Right lobe of liver (tissue), 6 donors: ENCODE measurements around the gene SORL1. TPM values are rescaled to one million over a fixed set of nuclear protein-coding genes. Genes with fewer than 3 reads are reported as not detected.

Experiments used
- ATAC-seq, 4 donors: fragments of 200-7000 bp; cut with Tn5 transposase; one replicate each; pipeline ENCODE4 v1.9.1; 2020; ENCODE audit warnings: mild to moderate bottlenecking in 4 of 4, moderate library complexity in 4 of 4
- DNase-seq, 3 donors: peaks; one replicate each; pipeline ENCODE4 v3.0.0-alpha.2; 2020
- H3K27ac ChIP-seq, 3 donors: fragments of 200-600 bp; one replicate each; pipeline ENCODE4 v1.8.0; 2022
- H3K27me3 ChIP-seq, 2 donors: fragments of 200-600 bp; one replicate each; pipeline ENCODE4 v1.8.0; 2022
- H3K36me3 ChIP-seq, 4 donors: fragments of 200-600 bp; sonication (generic) in 1 of 4; one replicate each; pipeline versions ENCODE4 v1.5.1 to v1.8.0; 2017 to 2022; ENCODE audit warnings: control low read depth in 1 of 4
- H3K4me1 ChIP-seq, 4 donors: fragments of 200-600 bp; sonication (generic) in 1 of 4; one replicate each; pipeline versions ENCODE4 v1.5.1 to v1.8.0; 2017 to 2022; ENCODE audit warnings: control low read depth in 1 of 4
- H3K4me3 ChIP-seq, 3 donors: fragments of 200-600 bp; one replicate each; pipeline ENCODE4 v1.8.0; 2022
- H3K9me3 ChIP-seq, 4 donors: fragments of 200-600 bp; sonication (generic) in 1 of 4; one replicate each; pipeline versions ENCODE4 v1.5.1 to v1.8.0; 2017 to 2022; ENCODE audit warnings: control low read depth in 1 of 4
- POLR2A ChIP-seq: fragments of 450-650 bp; IDR thresholded peaks from one replicate; pipeline ENCODE4 v1.6.1; 2017; ENCODE audit warnings: antibody characterized with exemption, mild to moderate bottlenecking
- WGBS: methylation state at CpG from one replicate; pipeline ENCODE4 v1.1.6; 2018; ENCODE audit warnings: low coverage, low lambda C conversion rate; ENCODE audit not compliant: insufficient coverage; ENCODE audit errors: missing lambda C conversion rate; 5-methylcytosine and 5-hydroxymethylcytosine counted together
- intact Hi-C, 2 donors: fragments of 100-400 bp; cut with DNase I; formaldehyde crosslinking; loops; one replicate each; pipeline versions ENCODE4 v1.11.2 to v1.14.1; 2022
- total RNA-seq, 6 experiments: library from RNA; depleted of rRNA in 2 of 6; stranded (reverse); fragments of >200 nt in 2 of 6; fragmentation: NEBNext Ultra II Directional in 3 of 6; extraction: Animal tissue kit (Norgen Biotek cat#: 25700) in 3 of 6; gene quantifications; one replicate each; pipeline versions ENCODE4 v1.1.0 to v1.2.4, GENCODE V29; 2016 to 2023
- TF ChIP-seq, protein P1 (sequence below), 4 donors: fragments of 200-600 bp in 3 of 4; fragments of 450-650 bp in 1 of 4; IDR thresholded peaks; one replicate each; pipeline versions ENCODE4 v1.5.1 to v1.8.0; 2016 to 2022; ENCODE audit warnings: antibody characterized with exemption in 4 of 4, mild to moderate bottlenecking in 2 of 4
- donor health status: DM: no; HTN: yes; CAD: no.
- donor health status: DM: no; HTN: no; CAD: no.
- donor health status: DM: no; HTN: no; CAD: no.
- donor health status: DM: no; HTN: yes; CAD: no.
- donor health status: DM: no; HTN: yes; CAD: no.

Gene SORL1
- total RNA-seq, 6 experiments from 2014 or later: 45.2 to 137 (median 73.8) TPM

DNA sequence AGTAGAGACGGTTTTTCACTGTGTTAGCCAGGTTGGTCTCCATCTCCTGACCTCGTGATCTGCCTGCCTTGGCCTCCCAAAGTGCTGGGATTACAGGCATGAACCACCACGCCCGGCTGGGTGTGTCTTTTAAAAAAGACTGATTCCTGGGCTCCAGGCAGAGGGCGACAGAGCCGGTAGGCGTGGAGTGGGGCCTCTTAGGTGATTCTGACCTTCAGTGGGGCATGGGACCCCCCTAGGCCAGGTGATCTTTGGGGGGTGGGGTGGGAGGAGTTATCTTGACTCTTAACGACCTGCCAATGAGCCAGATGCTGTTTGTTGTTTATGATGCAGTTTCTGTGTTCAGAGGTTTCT is 13.6 kb downstream of the SORL1 start:
- TF ChIP-seq, protein P1, sequence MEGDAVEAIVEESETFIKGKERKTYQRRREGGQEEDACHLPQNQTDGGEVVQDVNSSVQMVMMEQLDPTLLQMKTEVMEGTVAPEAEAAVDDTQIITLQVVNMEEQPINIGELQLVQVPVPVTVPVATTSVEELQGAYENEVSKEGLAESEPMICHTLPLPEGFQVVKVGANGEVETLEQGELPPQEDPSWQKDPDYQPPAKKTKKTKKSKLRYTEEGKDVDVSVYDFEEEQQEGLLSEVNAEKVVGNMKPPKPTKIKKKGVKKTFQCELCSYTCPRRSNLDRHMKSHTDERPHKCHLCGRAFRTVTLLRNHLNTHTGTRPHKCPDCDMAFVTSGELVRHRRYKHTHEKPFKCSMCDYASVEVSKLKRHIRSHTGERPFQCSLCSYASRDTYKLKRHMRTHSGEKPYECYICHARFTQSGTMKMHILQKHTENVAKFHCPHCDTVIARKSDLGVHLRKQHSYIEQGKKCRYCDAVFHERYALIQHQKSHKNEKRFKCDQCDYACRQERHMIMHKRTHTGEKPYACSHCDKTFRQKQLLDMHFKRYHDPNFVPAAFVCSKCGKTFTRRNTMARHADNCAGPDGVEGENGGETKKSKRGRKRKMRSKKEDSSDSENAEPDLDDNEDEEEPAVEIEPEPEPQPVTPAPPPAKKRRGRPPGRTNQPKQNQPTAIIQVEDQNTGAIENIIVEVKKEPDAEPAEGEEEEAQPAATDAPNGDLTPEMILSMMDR (IDR thresholded peaks at IDR 0.05): no peak
- no peak for TF ChIP-seq POLR2A
- Histone ChIP-seq H3K36me3 (peaks cover 0 to 4% (median under 1%) of the 10 kb centered on the region in 4 donors), H3K4me1 (peaks cover 0 to 94% (median 31%) of the 10 kb centered on the region in 4 donors), H3K9me3 (no peaks in the 10 kb centered on the region), H3K4me3 (no peak overlapping the region), H3K27me3 (no peaks in the 10 kb centered on the region), H3K27ac (peak overlapping the region; percentile 48 to 92 (median 73))
- intact Hi-C loops: no loop called here
- 43% methylated on average over 2 of the region's 8 CpGs for WGBS
- DNase-seq (no peak), ATAC-seq (no peak)

DNA sequence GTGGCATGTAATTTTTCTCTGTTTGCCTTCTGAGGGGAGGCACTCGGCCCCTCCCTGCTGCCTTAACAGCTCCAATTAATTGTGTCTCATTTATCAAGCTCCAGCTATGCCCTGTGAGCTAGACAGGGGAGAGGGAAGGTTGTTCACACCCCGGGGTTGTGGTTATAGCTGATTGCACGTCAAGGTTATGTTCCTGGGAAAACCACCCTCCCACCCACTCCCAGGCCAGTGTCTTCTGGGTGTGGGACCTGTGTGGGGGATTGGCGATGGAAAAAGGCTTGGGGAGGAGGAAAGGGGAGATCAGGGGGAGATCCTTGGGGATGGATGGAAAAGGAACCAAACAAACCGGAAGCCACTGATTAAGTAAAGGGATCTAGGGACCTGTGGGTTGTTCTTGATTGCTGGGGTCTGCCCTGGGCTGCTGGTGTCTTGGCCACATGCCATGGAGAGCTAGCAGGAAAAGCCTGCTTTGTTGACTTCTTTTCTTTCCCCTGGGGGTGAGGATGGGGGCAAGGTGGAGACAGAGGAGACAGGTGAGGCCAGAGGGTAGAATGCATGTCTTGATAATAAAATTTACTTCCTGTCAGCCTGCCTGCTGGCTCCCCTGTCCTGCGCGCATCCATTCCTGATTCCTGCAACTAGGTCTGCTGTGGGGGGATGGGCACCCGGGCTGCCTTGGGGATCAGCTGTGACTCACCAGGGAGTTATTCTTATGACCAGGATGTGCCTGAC is 14.1 kb downstream of the SORL1 start:
- Histone ChIP-seq H3K9me3 (no peaks in the 10 kb centered on the region), H3K4me1 (peaks cover 3 to 96% (median 33%) of the 10 kb centered on the region in 4 donors), H3K4me3 (no peak overlapping the region), H3K27me3 (no peaks in the 10 kb centered on the region), H3K27ac (peak overlapping the region; percentile 48 to 92 (median 73)), H3K36me3 (peaks cover 0 to 4% (median under 1%) of the 10 kb centered on the region in 4 donors)
- ATAC-seq (peak; percentile 36 to 75 (median 65)), DNase-seq (peak; percentile 80 to 94 (median 84))
- intact Hi-C loops: no loop called here
- TF ChIP-seq POLR2A: no peak
- TF ChIP-seq, protein P1 (IDR thresholded peaks at IDR 0.05): no peak
- WGBS: 17% methylated on average over 8 of the region's 8 CpGs

DNA sequence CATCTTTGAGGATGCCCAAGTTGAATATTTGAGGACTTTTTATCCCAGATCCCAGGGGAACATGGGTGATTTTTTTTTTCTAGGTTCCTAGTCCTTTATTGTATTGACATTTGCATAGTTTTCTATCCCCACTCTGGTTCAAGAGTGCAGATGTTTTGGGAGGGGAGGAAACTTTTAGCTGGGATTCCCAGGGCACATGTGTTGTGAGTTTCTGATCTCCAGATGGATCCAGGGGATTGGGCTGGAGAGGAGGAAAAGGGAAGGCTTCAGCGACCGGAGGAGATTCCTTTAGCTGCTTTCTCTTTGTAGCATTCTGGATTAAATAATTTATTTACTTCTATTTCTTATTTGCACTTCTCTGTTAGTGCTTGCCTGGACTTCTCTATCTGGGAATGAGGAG is 15.4 kb downstream of the SORL1 start:
- H3K27ac ChIP-seq: peak overlapping the region; percentile 44 to 92 (median 73)
- TF ChIP-seq POLR2A: no peak
- TF ChIP-seq, protein P1 (IDR thresholded peaks at IDR 0.05): no peak
- no peak for ATAC-seq
- no peaks in the 10 kb centered on the region for H3K27me3 ChIP-seq
- H3K9me3 ChIP-seq: no peaks in the 10 kb centered on the region
- peaks cover 0 to 4% (median under 1%) of the 10 kb centered on the region in 4 donors for H3K36me3 ChIP-seq
- intact Hi-C loops: no loop called here
- H3K4me3 ChIP-seq: no peak overlapping the region
- no peak for DNase-seq
- 78% methylated on average over 2 of the region's 2 CpGs for WGBS
- peaks cover 3 to 95% (median 32%) of the 10 kb centered on the region in 4 donors for H3K4me1 ChIP-seq

DNA sequence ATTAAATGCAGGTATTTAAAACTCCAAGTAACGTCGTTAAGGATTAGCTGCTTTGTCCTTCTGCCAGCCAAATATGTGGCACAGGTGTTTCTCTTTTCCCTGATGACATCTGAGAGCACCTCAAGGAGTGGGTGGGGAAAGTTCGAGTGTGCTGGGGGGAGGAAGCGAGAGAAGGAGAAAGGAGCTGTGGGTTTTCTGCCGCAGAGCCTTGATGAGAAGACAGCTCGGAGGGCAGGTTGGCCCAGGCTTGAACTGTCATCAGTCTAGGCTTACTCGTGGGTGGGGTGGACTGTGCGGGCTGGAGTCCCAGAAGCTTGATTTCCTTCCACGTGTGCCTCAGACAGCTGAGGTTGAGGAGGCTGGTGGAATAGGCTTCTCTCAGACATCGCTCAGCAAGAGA is 15.9 kb downstream of the SORL1 start:
- DNase-seq (no peak), ATAC-seq (no peak)
- Histone ChIP-seq H3K27me3 (no peaks in the 10 kb centered on the region), H3K36me3 (peaks cover 0 to 4% (median under 1%) of the 10 kb centered on the region in 4 donors), H3K4me3 (no peak overlapping the region), H3K27ac (peak overlapping the region; percentile 44 to 92 (median 73)), H3K9me3 (no peaks in the 10 kb centered on the region), H3K4me1 (peaks cover 3 to 90% (median 30%) of the 10 kb centered on the region in 4 donors)
- no peak for TF ChIP-seq POLR2A
- TF ChIP-seq, protein P1 (IDR thresholded peaks at IDR 0.05): no peak
- intact Hi-C loops: no loop called here
- 66% methylated on average over 4 of the region's 10 CpGs for WGBS
